MG63 (cell line): Measurements from ENCODE around the gene MT1E. TPM values are rescaled to one million over a fixed set of nuclear protein-coding genes. Genes with fewer than 3 reads are reported as not detected.
"Not testable (repeated sequence)": the region's sequence is repeated elsewhere in the genome, so short reads cannot be mapped to it uniquely, and the experiment has no call there.

Experiments
- DNase-seq: peaks from one replicate; pipeline ENCODE4 v3.0.0-alpha.2; 2020
- H3K27me3 ChIP-seq: fragments of 250-450 bp; sonication (Bioruptor Pico); 2 replicates; pipeline ENCODE4 v1.5.1; 2020; ENCODE audit warnings: mild to moderate bottlenecking, moderate library complexity
- H3K36me3 ChIP-seq: fragments of 250-450 bp; sonication (Bioruptor Pico); 2 replicates; pipeline ENCODE4 v1.5.1; 2020; ENCODE audit warnings: mild to moderate bottlenecking, moderate library complexity
- H3K4me3 ChIP-seq: fragments of 250-450 bp; sonication (Bioruptor Pico); 2 replicates; pipeline ENCODE4 v1.5.1; 2020; ENCODE audit warnings: mild to moderate bottlenecking, moderate library complexity
- H3K9me3 ChIP-seq: fragments of 250-450 bp; sonication (Bioruptor Pico); 2 replicates; pipeline ENCODE4 v1.5.1; 2020; ENCODE audit warnings: mild to moderate bottlenecking, moderate library complexity
- total RNA-seq: library from RNA; depleted of rRNA; stranded (reverse); fragments of >200 nt; shearing (Covaris generic); gene quantifications from 2 replicates; pipeline ENCODE4 v1.2.3, GENCODE V29; 2014; ENCODE audit warnings: low replicate concordance

Gene MT1E
- total RNA-seq, 1 experiment from 2014 or later, result 203 TPM

DNA sequence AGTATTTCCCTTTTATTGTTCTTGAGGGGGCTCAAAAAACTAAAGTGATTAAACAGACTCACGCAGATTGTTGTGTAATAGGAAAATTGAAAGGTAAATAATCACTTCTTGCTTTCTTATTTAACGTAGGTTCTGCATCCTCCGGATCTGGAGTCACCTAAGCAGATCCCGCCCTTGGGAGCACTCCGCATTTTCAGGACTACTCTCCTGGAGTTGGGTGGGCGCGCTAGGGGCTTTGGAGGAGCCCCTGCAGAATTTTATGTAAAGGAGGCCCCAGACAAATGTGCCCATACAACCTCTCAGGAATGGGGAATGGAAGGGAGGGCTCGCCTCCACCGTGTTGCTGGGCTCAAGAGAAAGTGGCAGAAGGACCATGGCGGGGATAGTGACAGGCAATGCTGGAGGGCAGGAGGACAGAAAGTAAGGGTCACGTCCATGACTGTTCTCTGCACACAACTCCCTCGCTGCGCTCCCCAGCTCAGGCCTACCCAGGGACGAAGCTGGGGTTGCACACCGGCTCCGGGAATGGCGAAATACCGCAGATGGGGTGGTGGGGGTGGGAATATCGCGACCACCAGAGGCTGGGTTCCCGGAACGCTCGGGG, 8.9 kb upstream of the MT1E start:
- no peaks in the 10 kb centered on the region for H3K36me3 ChIP-seq
- DNase-seq, result no peak
- peak overlapping the region; percentile 44 for H3K4me3 ChIP-seq
- no peaks in the 10 kb centered on the region; the same call in 1 of the 2 replicates for H3K9me3 ChIP-seq
- H3K27me3 ChIP-seq, result no peaks in the 10 kb centered on the region

DNA sequence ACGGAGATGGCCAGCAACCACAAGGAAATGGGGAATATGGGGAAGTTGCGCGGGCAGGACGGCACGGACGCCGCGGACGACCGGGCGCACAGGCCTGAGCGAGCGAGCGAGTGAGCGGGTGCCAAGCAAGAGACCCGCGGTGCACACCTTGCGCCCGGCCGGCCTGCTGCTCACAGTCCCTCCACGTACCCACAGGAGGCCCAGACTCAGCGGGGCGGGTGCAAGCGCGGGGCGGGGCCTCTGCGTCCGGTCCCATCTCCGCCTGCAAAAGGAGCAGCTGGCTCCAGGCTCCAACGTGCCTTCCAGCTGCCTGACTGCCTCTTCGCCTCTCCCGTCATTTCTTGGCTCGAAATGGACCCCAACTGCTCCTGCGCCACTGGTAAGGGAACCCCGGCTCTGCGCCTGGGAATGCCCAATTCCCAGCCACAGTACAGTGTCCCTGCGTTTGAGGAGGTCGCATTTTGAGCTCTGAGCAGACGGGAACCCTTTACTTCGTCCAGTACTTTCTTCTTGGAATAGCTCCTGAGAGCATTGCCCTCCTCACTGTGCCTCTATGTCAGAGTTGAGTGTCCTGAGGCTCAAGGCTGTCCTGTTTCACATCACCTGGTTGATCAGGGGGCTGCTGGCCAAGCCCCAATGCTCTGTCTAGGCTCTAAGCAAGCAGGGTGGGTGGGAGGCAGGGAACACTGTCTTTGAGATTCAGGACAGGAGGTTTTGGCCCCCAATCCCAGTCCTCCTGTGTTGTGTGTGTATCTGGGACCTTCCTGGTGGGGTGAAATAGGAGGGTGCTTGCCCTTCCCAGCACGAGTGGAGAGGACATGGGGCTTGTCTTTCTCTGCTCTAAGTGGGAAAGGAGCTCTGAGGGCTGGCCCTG, 8.1 kb upstream of the MT1E start:
- peak; percentile 98 for DNase-seq
- peak overlapping the region; percentile 44 for H3K4me3 ChIP-seq
- H3K27me3 ChIP-seq, result no peaks in the 10 kb centered on the region
- no peaks in the 10 kb centered on the region for H3K36me3 ChIP-seq
- no peaks in the 10 kb centered on the region; the same call in 1 of the 2 replicates for H3K9me3 ChIP-seq

DNA sequence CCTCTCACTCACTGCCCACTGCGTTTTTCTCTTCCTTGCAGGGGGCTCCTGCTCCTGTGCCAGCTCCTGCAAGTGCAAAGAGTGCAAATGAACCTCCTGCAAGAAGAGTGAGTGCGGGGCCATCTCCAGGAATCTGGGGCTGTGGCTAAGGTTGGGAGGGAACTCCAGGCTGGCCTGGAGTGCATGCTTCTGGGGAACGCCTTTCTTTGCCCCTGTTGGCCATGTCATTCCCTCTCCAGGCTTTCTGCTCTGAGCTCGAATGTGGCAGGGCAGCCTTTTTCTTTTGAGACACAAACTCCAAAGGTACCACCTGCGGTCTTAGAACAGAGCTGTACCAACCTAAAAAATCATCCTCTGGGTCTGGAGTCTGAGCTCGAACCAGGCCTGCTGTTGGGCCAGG, 7.4 kb upstream of the MT1E start:
- no peaks in the 10 kb centered on the region; the same call in 1 of the 2 replicates for H3K9me3 ChIP-seq
- DNase-seq, result no peak
- no peaks in the 10 kb centered on the region for H3K36me3 ChIP-seq
- H3K27me3 ChIP-seq, result no peaks in the 10 kb centered on the region
- peak overlapping the region; percentile 44; the same call in 1 of the 2 replicates for H3K4me3 ChIP-seq

DNA sequence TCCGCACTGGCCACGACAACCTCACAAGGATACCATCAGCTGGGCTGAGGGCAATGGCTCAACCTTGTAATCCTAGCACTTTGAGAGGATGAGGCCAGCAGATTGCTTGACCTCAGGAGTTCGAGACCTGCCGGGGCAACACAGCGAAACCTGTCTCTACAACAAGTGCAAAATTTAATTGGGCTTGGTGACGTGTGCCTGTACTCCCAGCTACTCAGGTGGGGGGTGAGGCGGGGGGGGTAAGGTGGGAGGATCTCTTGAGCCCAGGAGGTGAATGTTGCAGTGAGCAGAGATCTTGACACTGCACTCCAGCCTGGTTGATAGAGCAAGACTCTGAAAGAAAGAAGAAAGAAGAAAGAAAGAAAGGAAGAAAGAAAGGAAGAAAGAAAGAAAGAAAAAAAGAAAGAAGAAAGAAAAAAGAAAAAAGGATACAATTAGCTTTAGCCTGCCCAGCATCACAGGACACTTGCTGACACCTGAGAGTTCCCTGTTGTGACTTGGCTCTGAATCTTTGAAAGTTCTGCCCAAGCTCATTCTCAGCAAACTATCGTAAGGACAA, 5.2 kb upstream of the MT1E start:
- no peak for DNase-seq
- Histone ChIP-seq H3K4me3 (no peak overlapping the region), H3K9me3 (no peaks in the 10 kb centered on the region), H3K36me3 (no peaks in the 10 kb centered on the region), H3K27me3 (no peaks in the 10 kb centered on the region)

DNA sequence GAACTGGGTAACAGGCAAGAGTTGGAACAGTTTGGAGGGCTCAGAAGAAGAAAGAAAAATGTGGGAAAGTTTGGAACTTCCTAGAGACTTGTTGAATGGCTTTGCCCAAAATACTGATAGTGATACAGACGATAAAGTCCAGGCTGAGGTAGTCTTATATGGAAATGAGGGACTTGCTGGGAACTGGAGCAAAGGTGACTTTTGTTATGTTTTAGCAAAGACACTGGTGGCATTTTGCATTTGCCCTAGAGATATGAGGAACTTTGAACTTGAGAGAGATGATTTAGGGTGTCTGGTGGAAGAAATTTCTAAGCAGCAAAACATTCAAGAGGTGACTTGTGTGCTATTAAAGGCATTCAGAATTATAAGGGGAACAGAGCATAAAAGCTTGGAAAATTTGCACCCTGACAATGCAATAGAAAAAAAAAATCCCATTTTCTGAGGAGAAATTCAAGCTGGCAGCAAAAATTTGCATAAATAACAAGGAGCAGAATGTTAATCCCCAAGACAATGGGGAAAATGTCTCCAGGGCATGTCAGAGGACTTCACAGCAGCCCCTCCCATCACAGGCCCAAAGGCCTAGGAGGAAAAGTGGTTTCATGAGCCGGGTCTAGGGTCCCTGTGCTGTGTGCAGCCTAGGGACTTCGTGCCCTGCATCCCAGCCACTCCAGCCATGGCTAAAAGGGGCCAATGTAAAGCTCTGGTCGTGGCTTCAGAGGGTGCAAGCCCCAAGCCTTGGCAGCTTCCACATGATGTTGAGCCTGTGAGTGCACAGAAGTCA, 3.7 kb upstream of the MT1E start:
- H3K9me3 ChIP-seq, H3K36me3 ChIP-seq, H3K4me3 ChIP-seq, DNase-seq, H3K27me3 ChIP-seq: not testable (repeated sequence)

DNA sequence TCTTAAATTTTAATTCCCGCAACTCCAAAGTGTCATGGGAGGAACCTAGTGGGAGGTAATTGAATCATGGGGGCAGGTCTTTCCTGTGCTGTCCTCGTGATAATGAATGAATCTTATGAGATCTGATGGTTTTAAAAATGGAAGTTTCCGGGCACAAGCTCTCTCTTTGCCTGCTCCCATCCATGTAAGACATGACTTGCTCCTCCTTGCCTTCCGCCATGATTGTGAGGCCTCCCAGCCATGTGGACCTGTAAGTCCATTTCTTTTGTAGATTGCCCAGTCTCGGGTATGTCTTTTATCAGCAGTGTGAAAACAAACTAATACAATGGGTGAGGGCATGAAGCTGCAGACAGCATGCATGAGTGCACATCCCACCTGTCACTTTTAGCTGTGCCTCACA, 2.4 kb upstream of the MT1E start:
- H3K4me3 ChIP-seq, DNase-seq, H3K9me3 ChIP-seq, H3K36me3 ChIP-seq, H3K27me3 ChIP-seq: not testable (repeated sequence)

DNA sequence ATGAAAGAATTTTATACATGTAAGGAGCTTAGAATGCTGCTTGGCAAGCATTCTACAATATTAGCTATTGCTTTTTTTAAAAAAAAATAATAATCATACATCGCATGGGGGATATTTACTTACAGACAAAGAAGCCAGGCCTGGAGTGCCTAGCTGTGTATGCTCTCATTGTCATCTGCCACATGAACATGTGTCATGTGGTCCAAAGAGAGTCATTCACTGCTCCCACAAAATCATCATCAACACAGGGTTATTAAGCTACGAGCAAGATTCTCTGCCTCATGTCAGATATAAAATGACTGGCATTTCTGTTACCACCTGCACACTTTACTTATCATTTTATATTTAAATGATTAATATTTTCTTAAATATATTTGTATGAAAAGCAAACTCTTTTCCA, 1.9 kb upstream of the MT1E start:
- Histone ChIP-seq H3K36me3 (no peaks in the 10 kb centered on the region), H3K4me3 (no peak overlapping the region), H3K9me3 (no peaks in the 10 kb centered on the region), H3K27me3 (no peaks in the 10 kb centered on the region)
- no peak for DNase-seq

DNA sequence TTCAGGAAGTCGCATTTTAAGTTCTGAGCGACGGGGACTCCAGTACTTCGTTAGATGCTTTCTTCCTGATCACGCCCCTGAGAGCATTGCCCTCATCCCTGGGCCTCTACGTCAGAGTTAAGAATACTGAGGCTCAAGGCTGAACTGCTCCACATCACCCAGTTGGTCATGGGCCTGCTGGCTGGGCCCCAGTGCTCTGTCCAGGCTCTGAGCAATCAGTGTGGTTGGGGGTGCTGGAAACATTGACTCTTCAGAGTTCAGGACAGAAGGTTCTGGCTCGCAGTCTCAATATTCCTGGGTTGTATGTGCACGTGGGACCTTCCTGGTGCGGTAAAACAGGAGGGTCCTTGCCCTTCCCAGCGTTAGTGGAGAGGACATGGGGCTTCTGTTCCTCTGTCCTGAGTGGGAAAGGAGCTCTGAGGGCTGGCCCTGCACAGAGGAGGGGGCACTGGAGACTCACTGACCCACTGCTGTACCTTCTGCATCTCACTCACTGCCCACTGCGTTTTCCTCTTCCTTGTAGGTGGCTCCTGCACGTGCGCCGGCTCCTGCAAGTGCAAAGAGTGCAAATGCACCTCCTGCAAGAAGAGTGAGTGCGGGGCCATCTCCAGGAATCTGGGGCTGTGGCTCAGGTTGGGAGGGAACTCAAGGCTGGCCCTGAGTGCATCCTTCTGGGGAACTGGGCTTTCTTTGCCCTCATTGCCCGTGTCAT, 518 bp downstream of the MT1E start:
- H3K27me3 ChIP-seq, result no peaks in the 10 kb centered on the region
- peak; percentile 99 for DNase-seq
- H3K36me3 ChIP-seq, result no peaks in the 10 kb centered on the region
- no peaks in the 10 kb centered on the region for H3K9me3 ChIP-seq
- H3K4me3 ChIP-seq, result peak overlapping the region; percentile 49

DNA sequence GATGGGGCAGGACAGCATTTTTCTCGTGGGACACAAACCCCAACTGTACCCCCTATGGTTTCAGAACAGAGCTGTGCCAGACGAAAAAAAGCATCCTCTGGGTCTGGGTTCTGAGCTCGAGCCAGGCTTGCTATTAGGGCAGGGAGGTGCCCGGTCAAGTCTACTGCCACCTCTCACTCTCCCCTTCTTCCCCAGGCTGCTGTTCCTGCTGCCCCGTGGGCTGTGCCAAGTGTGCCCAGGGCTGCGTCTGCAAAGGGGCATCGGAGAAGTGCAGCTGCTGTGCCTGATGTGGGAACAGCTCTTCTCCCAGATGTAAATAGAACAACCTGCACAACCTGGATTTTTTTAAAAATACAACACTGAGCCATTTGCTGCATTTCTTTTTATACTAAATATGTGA, 1.1 kb downstream of the MT1E start:
- H3K27me3 ChIP-seq, result no peaks in the 10 kb centered on the region
- H3K9me3 ChIP-seq, result no peaks in the 10 kb centered on the region
- H3K4me3 ChIP-seq, result peak overlapping the region; percentile 49
- no peaks in the 10 kb centered on the region for H3K36me3 ChIP-seq
- no peak for DNase-seq

DNA sequence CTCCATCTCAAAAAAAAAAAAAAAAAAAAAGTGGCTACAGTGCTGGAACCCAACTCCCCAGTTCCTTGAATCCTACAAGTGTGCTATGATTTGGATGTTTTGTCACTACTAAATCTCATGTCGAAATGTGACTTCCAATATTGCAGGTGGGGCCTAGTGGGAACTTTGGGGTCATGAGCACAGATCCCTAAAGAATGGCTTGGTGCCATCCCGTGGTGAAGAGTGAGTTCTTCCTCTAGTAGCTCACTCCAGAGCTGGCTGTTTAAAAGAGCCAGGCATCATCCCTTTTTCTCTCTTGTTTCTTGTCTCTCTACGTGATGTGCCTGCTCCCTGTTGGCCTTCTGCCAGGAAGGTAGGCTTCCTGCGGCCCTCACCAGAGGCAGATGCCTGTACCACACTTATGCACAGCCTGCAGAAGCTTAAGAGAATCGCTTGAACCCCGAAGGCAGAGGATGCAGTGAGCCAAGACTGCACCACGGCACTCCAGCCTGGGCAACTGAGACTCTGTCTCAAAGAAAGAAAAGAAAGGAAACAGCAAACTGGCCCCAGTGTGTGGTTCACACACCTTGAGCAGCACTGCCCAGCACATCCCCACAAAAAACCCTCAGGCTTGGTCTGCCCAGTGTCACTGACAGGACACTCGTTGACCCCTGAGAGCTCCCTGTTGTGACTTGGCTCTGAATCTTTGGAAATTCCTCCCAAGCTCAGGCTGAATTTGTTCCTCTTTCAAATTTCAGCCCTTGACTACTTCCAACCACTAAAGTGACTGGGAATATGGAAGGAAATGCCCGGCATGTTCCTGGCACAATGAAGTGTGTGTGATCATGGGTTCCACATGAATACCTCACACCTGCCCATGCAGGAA, 3.1 kb downstream of the MT1E start:
- Histone ChIP-seq H3K4me3 (no peak overlapping the region), H3K9me3 (no peaks in the 10 kb centered on the region), H3K36me3 (no peaks in the 10 kb centered on the region), H3K27me3 (no peaks in the 10 kb centered on the region)
- DNase-seq, result no peak

DNA sequence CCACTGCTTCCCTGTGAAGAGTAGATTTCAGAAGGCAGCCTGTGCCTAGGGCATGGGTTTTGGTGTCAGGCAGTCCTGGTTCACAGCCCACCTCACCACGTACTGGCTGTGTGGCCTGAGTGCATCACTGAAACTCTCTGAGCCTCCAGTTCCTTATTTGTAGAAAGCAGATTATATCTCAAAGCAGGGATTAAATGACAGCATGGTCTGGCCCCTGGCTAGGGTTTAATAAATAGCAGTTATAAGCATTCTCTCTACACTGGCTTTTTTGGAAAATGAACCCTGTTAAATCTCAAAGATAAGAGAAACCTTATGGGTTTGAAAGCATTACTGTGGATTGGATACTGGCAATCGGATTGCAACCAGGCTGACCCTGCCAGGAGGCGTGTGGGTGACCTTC, 4.0 kb downstream of the MT1E start:
- Histone ChIP-seq H3K4me3 (no peak overlapping the region), H3K9me3 (no peaks in the 10 kb centered on the region), H3K36me3 (no peaks in the 10 kb centered on the region), H3K27me3 (no peaks in the 10 kb centered on the region)
- DNase-seq, result no peak

DNA sequence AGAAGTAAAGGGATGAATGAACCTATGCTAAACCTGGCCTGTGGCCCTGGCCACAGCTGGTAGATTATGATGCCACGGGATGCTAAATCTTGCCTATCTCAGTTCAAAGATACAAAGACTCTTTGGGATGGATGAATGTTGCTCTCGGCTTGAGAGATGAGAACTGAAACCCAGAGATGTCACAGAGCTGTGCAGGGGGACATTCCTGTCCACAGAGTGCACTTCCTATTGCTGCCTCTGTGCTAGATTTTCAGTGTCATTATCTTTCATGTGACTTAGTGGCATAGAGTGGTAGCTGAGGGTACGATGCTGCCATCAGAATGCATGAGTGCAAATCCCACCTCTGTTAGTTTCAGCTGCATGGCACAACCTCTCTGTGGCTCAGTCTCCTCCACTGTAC, 4.6 kb downstream of the MT1E start:
- DNase-seq, result no peak
- no peaks in the 10 kb centered on the region for H3K9me3 ChIP-seq
- no peaks in the 10 kb centered on the region for H3K36me3 ChIP-seq
- no peaks in the 10 kb centered on the region for H3K27me3 ChIP-seq
- no peak overlapping the region for H3K4me3 ChIP-seq

DNA sequence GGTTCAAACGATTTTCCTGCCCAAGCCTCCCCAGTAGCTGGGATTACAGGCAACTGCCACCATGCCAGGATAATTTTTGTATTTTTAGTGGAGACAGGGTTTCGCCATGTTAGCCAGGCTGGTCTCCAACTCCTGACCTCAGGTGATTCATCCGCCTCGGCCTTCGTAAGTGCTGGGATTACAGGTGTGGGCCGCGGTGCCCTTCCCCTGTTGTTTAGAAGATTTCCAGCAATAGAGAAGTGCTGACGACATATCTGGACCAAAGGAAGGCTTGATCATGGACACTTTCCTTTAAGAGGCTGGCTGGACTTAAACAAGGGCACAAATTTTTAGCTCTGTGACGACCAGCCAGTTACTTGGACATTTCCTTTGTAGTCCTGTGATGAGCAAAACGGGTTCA, 5.6 kb downstream of the MT1E start:
- no peaks in the 10 kb centered on the region for H3K27me3 ChIP-seq
- DNase-seq, result no peak
- H3K9me3 ChIP-seq, result no peaks in the 10 kb centered on the region
- no peak overlapping the region for H3K4me3 ChIP-seq
- H3K36me3 ChIP-seq, result no peaks in the 10 kb centered on the region

DNA sequence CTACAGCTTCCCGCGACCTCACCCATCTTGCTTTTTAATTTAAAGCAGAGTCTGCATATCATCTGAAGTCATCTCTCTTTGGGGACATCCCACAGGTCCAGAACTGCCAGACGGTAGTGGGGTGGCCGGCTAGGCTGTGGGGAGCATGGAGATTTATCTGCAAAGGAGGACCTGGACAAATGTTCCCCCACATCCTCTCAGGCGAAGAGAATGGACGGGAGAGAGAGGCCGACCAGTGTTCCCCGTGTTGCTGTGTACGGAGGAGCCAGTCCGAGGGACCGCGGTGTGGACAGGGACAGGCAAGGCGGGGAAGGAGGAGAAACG, 6.2 kb downstream of the MT1E start:
- H3K36me3 ChIP-seq, result no peaks in the 10 kb centered on the region
- no peaks in the 10 kb centered on the region for H3K27me3 ChIP-seq
- H3K9me3 ChIP-seq, result no peaks in the 10 kb centered on the region
- DNase-seq, result no peak
- H3K4me3 ChIP-seq, result peak overlapping the region; percentile 50

DNA sequence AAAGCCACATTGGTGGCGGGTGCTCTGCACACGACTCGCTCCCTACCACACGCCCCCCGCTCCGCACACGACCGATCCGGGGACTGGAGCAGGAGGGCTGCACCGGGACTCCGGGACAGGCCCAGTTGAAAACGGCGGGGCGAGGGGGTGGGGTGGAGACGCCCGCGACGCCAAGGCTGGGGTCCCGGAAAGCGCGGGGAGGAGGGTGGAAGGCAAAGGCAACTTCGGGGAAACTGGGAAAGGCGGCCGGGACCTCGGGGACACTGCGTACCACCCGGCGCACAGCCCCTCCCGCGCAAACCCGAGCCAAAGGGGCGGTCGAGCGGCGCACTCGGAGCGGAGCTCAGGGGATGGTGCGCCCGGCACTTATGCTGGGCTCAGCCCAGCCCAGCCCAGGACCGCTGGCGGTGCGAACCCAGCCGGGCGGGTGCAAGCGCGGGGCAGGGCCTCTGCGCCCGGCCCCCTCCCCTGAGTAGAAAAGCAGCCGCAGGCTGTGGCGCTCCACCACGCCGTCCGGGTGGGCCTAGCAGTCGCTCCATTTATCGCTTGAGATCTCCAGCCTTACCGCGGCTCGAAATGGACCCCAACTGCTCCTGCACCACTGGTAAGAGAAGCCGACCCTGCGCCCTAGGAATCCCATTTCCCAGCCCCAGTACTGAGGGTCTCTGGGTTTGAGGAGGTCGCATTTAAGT, 6.7 kb downstream of the MT1E start, which contains the start of gene MT1M:
TSS of gene MT1M (plus strand) at position 504 of the 692 bp plus-strand sequence. CDS start at position 577, 73 bp downstream.
- peak; percentile 81 for DNase-seq
- Histone ChIP-seq H3K36me3 (no peaks in the 10 kb centered on the region), H3K9me3 (no peaks in the 10 kb centered on the region), H3K27me3 (no peaks in the 10 kb centered on the region; the same call in 1 of the 2 replicates), H3K4me3 (peak within 1 kb of the TSS; percentile 50)
